Measurements from ENCODE around the gene ERICH6B. TPM values are rescaled to one million over a fixed set of nuclear protein-coding genes. Genes with fewer than 3 reads are reported as not detected.

The ERICH6B gene
- total RNA-seq, 5 donors from 2014 or later (not counting 1 experiment from before 2014, with no cell fraction given) = not detected

GRCh38 chr13:45582408-45583076, 33.0 kb downstream of the ERICH6B start:
- no CpG with 5 or more reads among the region's 3 CpGs for WGBS (ENCODE audit: insufficient coverage)
- H3K27me3 Mint-ChIP-seq = peaks cover 7 to 10% of the 10 kb centered on the region in 2 donors
- ChIA-PET POLR2A (no interaction called here), CTCF (no interaction called here)
- no peaks in the 10 kb centered on the region for H3K4me1 Mint-ChIP-seq
- no peaks in the 10 kb centered on the region for H3K36me3 ChIP-seq (ENCODE audit: control insufficient read depth in 2 of 2, extremely low read depth in 1 of 2, insufficient read depth in 1 of 2, low read length in 1 of 2)
- no peaks in the 10 kb centered on the region for H3K9me3 ChIP-seq
- H3K27me3 ChIP-seq (replicated peaks in 1 of 2; ENCODE audit: control insufficient read depth in 2 of 2, extremely low read depth in 1 of 2, insufficient read depth in 2 of 2, low read length in 1 of 2) = peaks cover 0 to 21% of the 10 kb centered on the region in 2 experiments
- ATAC-seq (replicated peaks in 1 of 4) (no peak), DNase-seq (no peak)
- H3K4me3 ChIP-seq (ENCODE audit: control insufficient read depth in 1 of 2, extremely low read depth in 1 of 2, low read length in 1 of 2) = no peak overlapping the region
- no peak overlapping the region for H3K27ac Mint-ChIP-seq
- H3K36me3 Mint-ChIP-seq = no peaks in the 10 kb centered on the region
- H3K9me3 Mint-ChIP-seq = no peaks in the 10 kb centered on the region
- no peak overlapping the region for H3K4me3 Mint-ChIP-seq
- H3K27ac ChIP-seq (ENCODE audit: low read length) = no peak overlapping the region
- H3K4me1 ChIP-seq (ENCODE audit: control insufficient read depth in 1 of 2, extremely low read depth in 1 of 2, insufficient read depth in 2 of 2, low read length in 2 of 2) = no peaks in the 10 kb centered on the region

DNA sequence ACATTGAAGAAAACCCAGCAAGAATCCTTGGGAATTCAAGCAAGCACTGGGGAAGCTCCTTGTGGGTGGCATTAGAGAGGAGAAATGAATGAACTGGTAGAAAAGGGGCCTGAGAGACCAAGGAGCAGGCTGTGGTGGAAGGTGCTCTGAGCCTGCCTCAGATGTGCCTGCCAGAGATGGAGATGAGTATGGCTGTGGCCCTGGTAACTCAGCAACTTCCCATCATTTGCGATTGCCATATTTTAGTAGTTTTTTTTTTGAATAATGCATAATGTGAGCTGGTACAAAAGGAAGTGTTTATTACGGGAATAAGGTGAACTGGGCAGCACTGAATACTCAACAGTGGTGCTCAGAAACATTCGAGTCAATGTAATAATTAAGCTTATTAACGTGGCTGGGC, 39.1 kb downstream of the ERICH6B start:
- Histone ChIP-seq H3K27ac (ENCODE audit: low read length) (no peak overlapping the region), H3K27me3 (replicated peaks in 1 of 2; ENCODE audit: control insufficient read depth in 2 of 2, extremely low read depth in 1 of 2, insufficient read depth in 2 of 2, low read length in 1 of 2) (peaks cover 0 to 22% of the 10 kb centered on the region in 2 experiments), H3K4me3 (ENCODE audit: control insufficient read depth in 1 of 2, extremely low read depth in 1 of 2, low read length in 1 of 2) (no peak overlapping the region), H3K4me1 (ENCODE audit: control insufficient read depth in 1 of 2, extremely low read depth in 1 of 2, insufficient read depth in 2 of 2, low read length in 2 of 2) (no peaks in the 10 kb centered on the region), H3K36me3 (ENCODE audit: control insufficient read depth in 2 of 2, extremely low read depth in 1 of 2, insufficient read depth in 1 of 2, low read length in 1 of 2) (no peaks in the 10 kb centered on the region), H3K9me3 (no peaks in the 10 kb centered on the region)
- Mint-ChIP-seq H3K4me1 (no peaks in the 10 kb centered on the region), H3K9me3 (no peaks in the 10 kb centered on the region), H3K27ac (no peak overlapping the region), H3K27me3 (peaks cover 12 to 22% of the 10 kb centered on the region in 2 donors), H3K4me3 (no peak overlapping the region), H3K36me3 (no peaks in the 10 kb centered on the region)
- no peak for ATAC-seq (replicated peaks in 1 of 4)
- DNase-seq = no peak
- WGBS (ENCODE audit: insufficient coverage) = 83% methylated on average over 3 of the region's 4 CpGs
- CTCF ChIA-PET = no interaction called here
- POLR2A ChIA-PET = no interaction called here

DNA sequence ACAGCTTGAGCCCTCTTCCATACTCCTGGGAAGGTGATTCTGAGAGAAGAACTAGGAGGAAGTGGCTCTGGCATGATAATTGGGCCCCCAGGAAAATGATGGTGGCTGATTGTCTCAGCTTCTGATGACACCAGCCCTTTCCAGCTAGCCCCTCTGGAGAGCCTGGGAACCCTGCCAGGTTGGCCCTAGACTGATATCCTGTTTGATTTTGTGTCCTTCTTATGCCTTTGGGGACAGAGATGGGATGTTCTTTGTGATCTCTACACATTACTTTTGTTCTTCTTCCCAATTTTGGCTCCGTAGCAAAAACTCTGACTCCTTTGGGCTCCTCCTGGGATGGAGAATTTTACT, 39.7 kb downstream of the ERICH6B start:
- peaks cover 0 to 25% of the 10 kb centered on the region in 2 experiments for H3K27me3 ChIP-seq (replicated peaks in 1 of 2; ENCODE audit: control insufficient read depth in 2 of 2, extremely low read depth in 1 of 2, insufficient read depth in 2 of 2, low read length in 1 of 2)
- ChIA-PET POLR2A (no interaction called here), CTCF (interaction anchor here in 1 of 2 donors (0.6 kb wide), 1 partner anchor 811 kb away, joined by 7 read pairs; no protein-coding TSS in a partner anchor)
- H3K27ac ChIP-seq (ENCODE audit: low read length) = no peak overlapping the region
- DNase-seq (no peak), ATAC-seq (replicated peaks in 1 of 4) (no peak)
- Mint-ChIP-seq H3K4me1 (no peaks in the 10 kb centered on the region), H3K36me3 (no peaks in the 10 kb centered on the region), H3K27me3 (peaks cover 15 to 22% of the 10 kb centered on the region in 2 donors), H3K4me3 (no peak overlapping the region), H3K9me3 (no peaks in the 10 kb centered on the region), H3K27ac (no peak overlapping the region)
- H3K4me3 ChIP-seq (ENCODE audit: control insufficient read depth in 1 of 2, extremely low read depth in 1 of 2, low read length in 1 of 2) = no peak overlapping the region
- no CpG with 5 or more reads among the region's 1 CpG for WGBS (ENCODE audit: insufficient coverage)
- H3K9me3 ChIP-seq = no peaks in the 10 kb centered on the region
- H3K4me1 ChIP-seq (ENCODE audit: control insufficient read depth in 1 of 2, extremely low read depth in 1 of 2, insufficient read depth in 2 of 2, low read length in 2 of 2) = no peaks in the 10 kb centered on the region
- no peaks in the 10 kb centered on the region for H3K36me3 ChIP-seq (ENCODE audit: control insufficient read depth in 2 of 2, extremely low read depth in 1 of 2, insufficient read depth in 1 of 2, low read length in 1 of 2)

DNA sequence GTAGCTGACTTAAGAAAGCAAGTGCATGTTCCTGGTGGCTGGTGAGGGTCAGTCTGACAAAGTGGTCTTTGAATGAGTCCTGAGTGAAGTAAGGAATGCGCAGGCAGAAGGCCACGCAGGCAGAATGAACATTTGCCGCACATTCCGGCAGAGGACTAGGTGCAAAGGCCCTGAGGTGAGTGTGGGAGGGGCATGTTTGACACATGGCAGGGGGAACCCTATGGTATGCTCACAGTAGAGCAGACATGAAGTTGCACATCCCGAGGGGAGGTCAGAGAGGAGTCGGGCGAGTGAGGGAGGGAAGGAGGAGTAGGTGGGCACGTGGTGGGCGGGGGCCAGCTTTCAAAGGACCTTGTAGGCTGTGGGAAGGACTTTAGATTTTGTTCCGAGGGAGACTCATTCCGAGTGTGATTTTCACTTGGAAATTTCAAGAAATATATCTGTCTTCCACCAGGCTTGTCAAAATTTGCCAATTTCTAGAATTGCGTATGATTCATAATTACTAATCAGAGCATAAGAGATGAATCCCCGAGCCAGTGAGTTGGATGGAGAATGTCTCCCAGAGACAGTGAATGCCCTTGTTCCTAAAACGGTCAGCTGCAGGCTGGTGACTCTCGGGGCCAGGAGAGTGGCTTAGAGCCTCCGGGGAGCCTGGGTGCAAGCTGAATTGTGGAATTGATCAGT, 40.3 kb downstream of the ERICH6B start:
- Mint-ChIP-seq H3K4me3 (no peak overlapping the region), H3K36me3 (no peaks in the 10 kb centered on the region), H3K4me1 (no peaks in the 10 kb centered on the region), H3K9me3 (no peaks in the 10 kb centered on the region), H3K27ac (no peak overlapping the region), H3K27me3 (peaks cover 18 to 25% of the 10 kb centered on the region in 2 donors)
- Histone ChIP-seq H3K4me3 (ENCODE audit: control insufficient read depth in 1 of 2, extremely low read depth in 1 of 2, low read length in 1 of 2) (no peak overlapping the region), H3K27me3 (replicated peaks in 1 of 2; ENCODE audit: control insufficient read depth in 2 of 2, extremely low read depth in 1 of 2, insufficient read depth in 2 of 2, low read length in 1 of 2) (peaks cover 0 to 26% of the 10 kb centered on the region in 2 experiments), H3K9me3 (no peaks in the 10 kb centered on the region), H3K27ac (ENCODE audit: low read length) (no peak overlapping the region), H3K36me3 (ENCODE audit: control insufficient read depth in 2 of 2, extremely low read depth in 1 of 2, insufficient read depth in 1 of 2, low read length in 1 of 2) (no peaks in the 10 kb centered on the region), H3K4me1 (ENCODE audit: control insufficient read depth in 1 of 2, extremely low read depth in 1 of 2, insufficient read depth in 2 of 2, low read length in 2 of 2) (no peaks in the 10 kb centered on the region)
- ChIA-PET POLR2A (no interaction called here), CTCF (interaction anchor here in 1 of 2 donors (0.6 kb wide), 1 partner anchor 810 kb away, joined by 7 read pairs; no protein-coding TSS in a partner anchor)
- 87% methylated on average over 8 of the region's 16 CpGs for WGBS (ENCODE audit: insufficient coverage)
- DNase-seq = no peak
- ATAC-seq (replicated peaks in 1 of 4) = no peak

GRCh38 chr13:45565331-45565730, 50.2 kb downstream of the ERICH6B start:
- Histone ChIP-seq H3K4me1 (ENCODE audit: control insufficient read depth in 1 of 2, extremely low read depth in 1 of 2, insufficient read depth in 2 of 2, low read length in 2 of 2) (no peaks in the 10 kb centered on the region), H3K27ac (ENCODE audit: low read length) (no peak overlapping the region), H3K4me3 (ENCODE audit: control insufficient read depth in 1 of 2, extremely low read depth in 1 of 2, low read length in 1 of 2) (no peak overlapping the region), H3K9me3 (no peaks in the 10 kb centered on the region), H3K36me3 (ENCODE audit: control insufficient read depth in 2 of 2, extremely low read depth in 1 of 2, insufficient read depth in 1 of 2, low read length in 1 of 2) (no peaks in the 10 kb centered on the region), H3K27me3 (replicated peaks in 1 of 2; ENCODE audit: control insufficient read depth in 2 of 2, extremely low read depth in 1 of 2, insufficient read depth in 2 of 2, low read length in 1 of 2) (peaks cover 0 to 5% of the 10 kb centered on the region in 2 experiments)
- H3K4me1 Mint-ChIP-seq = no peaks in the 10 kb centered on the region
- no peaks in the 10 kb centered on the region for H3K36me3 Mint-ChIP-seq
- ATAC-seq (replicated peaks in 1 of 4) (no peak), DNase-seq (no peak)
- H3K4me3 Mint-ChIP-seq = no peak overlapping the region
- peaks cover 11 to 17% of the 10 kb centered on the region in 2 donors for H3K27me3 Mint-ChIP-seq
- H3K27ac Mint-ChIP-seq = no peak overlapping the region
- peaks cover 2 to 7% (median 6%) of the 10 kb centered on the region in 3 donors for H3K9me3 Mint-ChIP-seq
- ChIA-PET POLR2A (no interaction called here), CTCF (no interaction called here)

- Mint-ChIP-seq H3K4me3 (no peak overlapping the region), H3K27me3 (peaks cover 11 to 17% of the 10 kb centered on the region in 2 donors), H3K4me1 (no peaks in the 10 kb centered on the region), H3K36me3 (no peaks in the 10 kb centered on the region), H3K27ac (no peak overlapping the region), H3K9me3 (peaks cover 2 to 7% (median 6%) of the 10 kb centered on the region in 3 donors)
- ATAC-seq (replicated peaks in 1 of 4) = no peak
- Histone ChIP-seq H3K9me3 (no peaks in the 10 kb centered on the region), H3K27ac (ENCODE audit: low read length) (no peak overlapping the region), H3K4me3 (ENCODE audit: control insufficient read depth in 1 of 2, extremely low read depth in 1 of 2, low read length in 1 of 2) (no peak overlapping the region), H3K4me1 (ENCODE audit: control insufficient read depth in 1 of 2, extremely low read depth in 1 of 2, insufficient read depth in 2 of 2, low read length in 2 of 2) (no peaks in the 10 kb centered on the region), H3K36me3 (ENCODE audit: control insufficient read depth in 2 of 2, extremely low read depth in 1 of 2, insufficient read depth in 1 of 2, low read length in 1 of 2) (no peaks in the 10 kb centered on the region), H3K27me3 (replicated peaks in 1 of 2; ENCODE audit: control insufficient read depth in 2 of 2, extremely low read depth in 1 of 2, insufficient read depth in 2 of 2, low read length in 1 of 2) (peaks cover 0 to 5% of the 10 kb centered on the region in 2 experiments)
- 60% methylated on average over 1 of the region's 3 CpGs for WGBS (ENCODE audit: insufficient coverage)
- CTCF ChIA-PET = interaction anchor here in 1 of 2 donors (0.6 kb wide), 1 partner anchor 374 kb away, joined by 7 read pairs; no protein-coding TSS in a partner anchor
- DNase-seq = no peak
- POLR2A ChIA-PET = no interaction called here
Observed at GRCh38 chr13:45564133-45564776, 51.3 kb downstream of the ERICH6B start.
